Neural crest cell (in vitro differentiated cells): Measurements from ENCODE around the gene AKAP6. TPM values are rescaled to one million over a fixed set of nuclear protein-coding genes. Genes with fewer than 3 reads are reported as not detected.
"Not testable (repeated sequence)": the region's sequence is repeated elsewhere in the genome, so short reads cannot be mapped to it uniquely, and the experiment has no call there.

ENCODE experiments used
- DNase-seq: peaks from one replicate; pipeline ENCODE4 v3.0.0; 2021; ENCODE audit warnings: low read depth, mixed read lengths, low spot score
- H3K27ac Mint-ChIP-seq: one replicate; pipeline ENCODE4 v1.8.0; 2021; ENCODE audit warnings: mild to moderate bottlenecking, mixed read lengths; ENCODE audit not compliant: unreplicated experiment
- H3K27me3 Mint-ChIP-seq: 2 replicates; pipeline ENCODE4 v1.8.0; 2021; ENCODE audit warnings: low read depth, mild to moderate bottlenecking, mixed read lengths
- H3K36me3 Mint-ChIP-seq: 2 replicates; pipeline ENCODE4 v1.8.0; 2021; ENCODE audit warnings: low read depth, mild to moderate bottlenecking, mixed read lengths
- H3K4me1 Mint-ChIP-seq: 2 replicates; pipeline ENCODE4 v1.8.0; 2021; ENCODE audit warnings: mixed read lengths
- H3K4me3 Mint-ChIP-seq: one replicate; pipeline ENCODE4 v1.8.0; 2021; ENCODE audit warnings: mild to moderate bottlenecking, mixed read lengths
- H3K9me3 Mint-ChIP-seq: 2 replicates; pipeline ENCODE4 v1.8.0; 2021; ENCODE audit warnings: mixed read lengths
- total RNA-seq: library from RNA; stranded (reverse); gene quantifications from 2 replicates; pipeline ENCODE4 v1.2.1, GENCODE V29; 2021
- TF ChIP-seq, protein P1 (sequence below): fragments of 200-600 bp; sonication (generic); conservative IDR thresholded peaks from 2 replicates; pipeline ENCODE4 v1.5.0; 2021; ENCODE audit warnings: antibody characterized with exemption, mild to moderate bottlenecking

AKAP6 gene
- total RNA-seq, 1 donor from 2014 or later, result 9.4 TPM

DNA sequence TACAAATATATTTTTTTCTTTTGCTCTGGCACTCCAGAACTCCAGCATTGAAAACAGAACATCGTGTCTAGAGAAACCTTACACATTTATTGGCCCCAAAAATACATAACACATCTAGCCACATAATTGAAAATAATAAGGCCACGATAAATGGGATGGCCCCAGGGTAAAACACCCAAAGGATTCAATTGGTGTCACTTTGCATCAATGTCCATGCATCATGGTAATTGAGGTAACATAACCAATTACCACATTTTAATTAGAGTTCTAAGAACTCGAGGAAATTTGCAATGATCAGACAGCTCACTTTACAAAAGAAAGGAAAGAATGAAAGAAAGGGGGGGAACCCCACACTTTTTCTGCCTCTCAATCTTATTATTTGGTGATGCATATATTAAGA lies 457.8 kb downstream of the AKAP6 start:
- Mint-ChIP-seq H3K4me3 (no peak overlapping the region), H3K4me1 (no peaks in the 10 kb centered on the region), H3K27ac (no peak overlapping the region), H3K36me3 (peaks cover 11% of the 10 kb centered on the region), H3K27me3 (no peaks in the 10 kb centered on the region), H3K9me3 (peaks cover 7% of the 10 kb centered on the region)
- TF ChIP-seq, protein P1, sequence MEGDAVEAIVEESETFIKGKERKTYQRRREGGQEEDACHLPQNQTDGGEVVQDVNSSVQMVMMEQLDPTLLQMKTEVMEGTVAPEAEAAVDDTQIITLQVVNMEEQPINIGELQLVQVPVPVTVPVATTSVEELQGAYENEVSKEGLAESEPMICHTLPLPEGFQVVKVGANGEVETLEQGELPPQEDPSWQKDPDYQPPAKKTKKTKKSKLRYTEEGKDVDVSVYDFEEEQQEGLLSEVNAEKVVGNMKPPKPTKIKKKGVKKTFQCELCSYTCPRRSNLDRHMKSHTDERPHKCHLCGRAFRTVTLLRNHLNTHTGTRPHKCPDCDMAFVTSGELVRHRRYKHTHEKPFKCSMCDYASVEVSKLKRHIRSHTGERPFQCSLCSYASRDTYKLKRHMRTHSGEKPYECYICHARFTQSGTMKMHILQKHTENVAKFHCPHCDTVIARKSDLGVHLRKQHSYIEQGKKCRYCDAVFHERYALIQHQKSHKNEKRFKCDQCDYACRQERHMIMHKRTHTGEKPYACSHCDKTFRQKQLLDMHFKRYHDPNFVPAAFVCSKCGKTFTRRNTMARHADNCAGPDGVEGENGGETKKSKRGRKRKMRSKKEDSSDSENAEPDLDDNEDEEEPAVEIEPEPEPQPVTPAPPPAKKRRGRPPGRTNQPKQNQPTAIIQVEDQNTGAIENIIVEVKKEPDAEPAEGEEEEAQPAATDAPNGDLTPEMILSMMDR, result no peak
- no peak for DNase-seq

DNA sequence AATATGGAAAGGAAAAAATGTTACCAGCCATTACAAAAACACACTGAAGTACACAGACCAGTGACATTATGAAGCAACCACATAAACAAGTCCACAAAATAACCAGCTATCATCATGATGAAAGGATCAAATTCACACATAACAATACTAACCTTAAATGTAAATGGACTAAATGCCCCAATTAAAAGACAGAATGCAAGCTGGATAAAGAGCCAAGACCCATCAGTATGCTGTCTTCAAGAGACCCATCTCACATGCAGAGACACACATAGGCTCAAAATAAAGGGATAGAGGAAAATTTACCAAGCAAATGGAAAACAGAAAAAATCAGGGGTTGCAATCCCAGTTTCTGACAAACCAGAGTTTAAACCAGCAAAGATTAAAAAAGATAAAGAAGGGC lies 463.9 kb downstream of the AKAP6 start:
- H3K27me3 Mint-ChIP-seq, H3K4me1 Mint-ChIP-seq, H3K27ac Mint-ChIP-seq, H3K4me3 Mint-ChIP-seq, DNase-seq: not testable (repeated sequence)
- Mint-ChIP-seq H3K9me3 (peaks cover 27% of the 10 kb centered on the region), H3K36me3 (peaks cover 28% of the 10 kb centered on the region)

DNA sequence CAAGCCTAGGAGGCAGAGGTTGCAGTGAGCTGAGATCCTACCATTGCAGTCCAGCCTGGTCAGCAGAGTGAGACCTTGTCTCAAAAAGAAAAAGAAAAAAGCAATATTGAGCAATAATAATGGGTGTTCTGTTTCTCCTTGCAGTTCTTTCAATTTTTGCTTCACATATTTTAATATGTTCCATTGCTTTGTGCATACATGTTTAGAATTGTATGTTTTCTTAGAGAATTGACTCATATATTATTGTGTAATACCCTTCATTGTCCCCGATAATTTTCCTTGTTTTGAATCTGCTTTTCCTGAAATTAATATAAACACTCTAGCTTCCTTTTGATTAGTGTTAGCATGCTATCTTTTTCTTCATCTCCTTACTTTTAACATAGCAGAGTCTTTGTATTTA lies 471.2 kb downstream of the AKAP6 start:
- TF ChIP-seq, protein P1, result no peak
- no peak overlapping the region for H3K27ac Mint-ChIP-seq
- peaks cover 36% of the 10 kb centered on the region for H3K36me3 Mint-ChIP-seq
- no peak for DNase-seq
- no peaks in the 10 kb centered on the region for H3K27me3 Mint-ChIP-seq
- no peaks in the 10 kb centered on the region for H3K4me1 Mint-ChIP-seq
- no peak overlapping the region for H3K4me3 Mint-ChIP-seq
- H3K9me3 Mint-ChIP-seq, result peaks cover 35% of the 10 kb centered on the region

DNA sequence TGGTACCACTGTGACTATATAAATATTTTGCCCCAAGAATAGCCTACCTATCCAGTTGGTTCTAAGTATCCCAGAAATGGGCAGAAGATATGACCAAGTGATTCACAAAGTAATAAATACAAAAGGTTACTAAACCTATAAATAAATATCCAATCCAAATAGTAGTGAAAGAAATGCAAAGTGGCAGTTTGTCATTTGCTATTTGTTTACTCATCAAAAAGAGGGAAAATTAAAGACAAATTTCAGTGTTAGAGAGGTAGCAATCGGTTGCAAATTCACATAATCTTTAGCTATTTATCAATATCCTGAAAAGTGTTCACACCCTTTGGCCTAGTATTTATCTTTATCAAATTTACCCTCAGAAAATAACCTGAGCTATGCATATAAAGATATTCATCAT lies 473.2 kb downstream of the AKAP6 start:
- Mint-ChIP-seq H3K4me1 (no peaks in the 10 kb centered on the region), H3K4me3 (no peak overlapping the region), H3K27me3 (no peaks in the 10 kb centered on the region), H3K9me3 (peaks cover 32% of the 10 kb centered on the region), H3K27ac (no peak overlapping the region), H3K36me3 (peaks cover 35% of the 10 kb centered on the region)
- no peak for DNase-seq
- TF ChIP-seq, protein P1, result no peak

DNA sequence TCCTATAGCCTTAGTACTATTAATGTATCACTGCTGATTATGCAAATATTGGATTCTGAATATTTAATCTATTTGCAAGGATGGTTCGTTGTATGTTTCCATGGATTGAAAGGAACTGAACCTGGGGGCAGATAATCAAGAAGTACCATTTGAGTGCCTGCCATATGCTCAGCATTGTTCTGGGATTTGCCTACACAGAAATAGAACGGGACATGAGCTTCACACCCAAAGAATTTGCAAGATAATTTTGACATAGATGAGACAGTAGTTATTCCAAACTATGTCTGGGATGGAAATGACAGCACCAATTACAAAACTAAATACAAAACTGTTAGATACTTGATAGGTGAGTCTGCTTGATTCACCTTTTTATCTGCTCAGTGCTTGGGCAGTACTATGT lies 476.9 kb downstream of the AKAP6 start:
- Mint-ChIP-seq H3K36me3 (peaks cover 25% of the 10 kb centered on the region), H3K4me3 (no peak overlapping the region), H3K4me1 (peaks cover 22% of the 10 kb centered on the region), H3K9me3 (peaks cover 17% of the 10 kb centered on the region), H3K27me3 (no peaks in the 10 kb centered on the region), H3K27ac (no peak overlapping the region)
- TF ChIP-seq, protein P1, result no peak
- DNase-seq, result no peak

DNA sequence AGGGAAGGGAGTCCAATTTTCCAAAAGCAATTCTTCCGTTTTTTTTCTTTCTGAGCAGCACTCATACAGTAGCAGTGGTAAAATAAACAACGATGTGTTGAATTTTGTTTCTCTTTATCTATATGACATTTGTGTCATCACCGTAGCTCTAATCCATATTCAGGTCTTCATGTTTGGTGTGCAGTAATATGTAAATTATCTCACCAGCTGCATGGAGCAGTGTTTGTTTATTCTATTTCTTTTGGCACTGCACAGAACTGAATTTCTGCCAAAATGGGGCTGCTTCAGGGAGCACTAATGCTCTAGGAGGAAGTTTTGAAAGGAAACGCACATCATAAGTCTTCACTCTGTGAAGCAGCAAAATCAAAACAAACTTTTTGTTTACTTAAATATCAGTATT lies 479.5 kb downstream of the AKAP6 start:
- Mint-ChIP-seq H3K4me1 (peaks cover 29% of the 10 kb centered on the region), H3K4me3 (no peak overlapping the region), H3K36me3 (peaks cover 14% of the 10 kb centered on the region), H3K27ac (no peak overlapping the region), H3K9me3 (peaks cover 9% of the 10 kb centered on the region), H3K27me3 (no peaks in the 10 kb centered on the region)
- no peak for DNase-seq
- TF ChIP-seq, protein P1, result no peak
